HepG2 (cell line): Measurements from ENCODE around the gene PRCP. TPM values are rescaled to one million over a fixed set of nuclear protein-coding genes. Genes with fewer than 3 reads are reported as not detected.

ENCODE experiments used
- ATAC-seq: fragments of 200-7000 bp; cut with Tn5 transposase; 3 replicates; pipeline ENCODE4 v1.9.1; 2020; ENCODE audit warnings: mild to moderate bottlenecking, moderate library complexity
- BruUV-seq: library from RNA; stranded (reverse); fragments of 400-500 nt; replicated peaks from 2 replicates; lab custom pipeline; 2021; lab: Mats Ljungman, UMichigan
- CTCF ChIA-PET: fragments of 300-600 bp; formaldehyde crosslinking; extraction: SDS; loops from one replicate; lab custom pipeline; 2021; ENCODE audit warnings: low total read pairs, inconsistent platforms, low intra/inter-chr PET ratio; lab: Yijun Ruan, JAX
- POLR2A ChIA-PET: fragments of 350-600 bp; sonication (Branson Sonifier 250); formaldehyde crosslinking; loops from one replicate; lab custom pipeline; 2020; ENCODE audit warnings: antibody characterized with exemption, inconsistent platforms; lab: Yijun Ruan, JAX
- DNase-seq: peaks from one replicate; pipeline ENCODE4 v3.0.0-alpha.2; 2015; ENCODE audit warnings: low spot score
- FAIRE-seq: peaks from 3 replicates; lab custom pipeline; 2011; peaks lifted over from hg19 to GRCh38; lab: Jason Lieb, UNC
- H2AFZ ChIP-seq: one replicate; pipeline ENCODE4 v1.6.1; 2011; ENCODE audit warnings: low read length, inconsistent platforms
- H3K27ac ChIP-seq: fragments of 300-600 bp; 3 replicates; pipeline ENCODE4 v1.8.0; 2011; ENCODE audit warnings: mixed run types, mild to moderate bottlenecking, mixed read lengths, low read length, inconsistent platforms; ENCODE audit not compliant: insufficient read depth; ENCODE audit errors: extremely low read length
- H3K27me3 ChIP-seq, 2 experiments: fragments of 200-600 bp in 1 of 2; 2 replicates in 1 of 2; 3 replicates in 1 of 2; pipeline versions ENCODE4 v1.6.0 to v1.8.0; 2011; ENCODE audit warnings: low read length in 2 of 2, mild to moderate bottlenecking in 2 of 2, moderate library complexity in 2 of 2, inconsistent platforms in 1 of 2; ENCODE audit not compliant: insufficient read depth in 2 of 2, control insufficient read depth in 1 of 2
- H3K36me3 ChIP-seq, 2 experiments: fragments of 200-600 bp in 1 of 2; replicated peaks in 1 of 2; 2 replicates in 1 of 2; 3 replicates in 1 of 2; pipeline versions ENCODE4 v1.5.1 to v1.8.0; 2011; ENCODE audit warnings: low read length in 2 of 2, inconsistent platforms in 1 of 2; ENCODE audit not compliant: insufficient read depth in 2 of 2, control insufficient read depth in 1 of 2
- H3K4me1 ChIP-seq: 2 replicates; pipeline ENCODE4 v1.5.1; 2012; ENCODE audit warnings: low read length, inconsistent platforms; ENCODE audit not compliant: insufficient read depth
- H3K4me2 ChIP-seq: 2 replicates; pipeline ENCODE4 v1.6.0; 2011; ENCODE audit warnings: low read depth, low read length, inconsistent platforms
- H3K4me3 ChIP-seq, 3 experiments: fragments of 200-600 bp in 1 of 3; sonication (generic), shearing (Covaris generic) in 1 of 3; replicated peaks in 1 of 3; 2 replicates each; pipeline ENCODE4 v1.5.1; 2011 to 2016; ENCODE audit warnings: low read length in 3 of 3, inconsistent platforms in 2 of 3, low read depth in 2 of 3, mild to moderate bottlenecking in 2 of 3, control low read depth in 1 of 3, mixed read lengths in 1 of 3; ENCODE audit not compliant: insufficient read depth in 1 of 3
- H3K79me2 ChIP-seq: one replicate; pipeline ENCODE4 v1.6.1; 2011; ENCODE audit warnings: low read length, inconsistent platforms; ENCODE audit not compliant: insufficient read depth
- H3K9ac ChIP-seq: 2 replicates; pipeline ENCODE4 v1.6.0; 2011; ENCODE audit warnings: mild to moderate bottlenecking, low read depth, low read length, inconsistent platforms; ENCODE audit not compliant: insufficient read depth
- H3K9me3 ChIP-seq: 2 replicates; pipeline ENCODE4 v1.5.1; 2012; ENCODE audit warnings: mild to moderate bottlenecking, low read length
- H4K20me1 ChIP-seq: 2 replicates; pipeline ENCODE4 v1.6.0; 2011; ENCODE audit warnings: inconsistent platforms, mild to moderate bottlenecking, low read length, moderate library complexity; ENCODE audit not compliant: insufficient read depth
- BHLHE40 ChIP-seq: IDR thresholded peaks from 2 replicates; pipeline ENCODE4 v1.6.1; 2011; ENCODE audit warnings: low read length, improper control_type of control experiment
- CBX1 ChIP-seq: IDR thresholded peaks from one replicate; pipeline ENCODE4 v1.6.1; 2016; ENCODE audit warnings: antibody characterized with exemption, low read depth
- NFE2 ChIP-seq: sonication (generic); formaldehyde crosslinking; IDR thresholded peaks from 2 replicates; pipeline ENCODE4 v1.4.0; 2020; ENCODE audit warnings: missing genetic modification reagents
- PAF1 ChIP-seq: IDR thresholded peaks from 2 replicates; pipeline ENCODE4 v1.6.1; 2016; ENCODE audit warnings: missing genetic modification reagents, missing compliant biosample characterization
- RARG ChIP-seq: sonication (generic); formaldehyde crosslinking; IDR thresholded peaks from 2 replicates; pipeline ENCODE4 v1.4.0; 2020; ENCODE audit warnings: low read depth, mild to moderate bottlenecking, missing genetic modification reagents
- RBFOX2 ChIP-seq: fragments of 200-400 bp; formaldehyde crosslinking; IDR thresholded peaks from 2 replicates; pipeline ENCODE4 v1.6.1; 2017; ENCODE audit warnings: low read depth, mild to moderate bottlenecking, low read length
- RELA ChIP-seq: sonication (generic); formaldehyde crosslinking; IDR thresholded peaks from 2 replicates; pipeline ENCODE4 v1.4.0; 2020; ENCODE audit warnings: missing genetic modification reagents
- SOX6 ChIP-seq, 2 experiments: fragments of 450-650 bp in 1 of 2; sonication (generic) in 1 of 2; formaldehyde crosslinking in 1 of 2; IDR thresholded peaks; 2 replicates each; pipeline versions ENCODE4 v1.4.0 to v1.6.1; 2017 to 2020; ENCODE audit warnings: antibody characterized with exemption in 1 of 2, mild to moderate bottlenecking in 1 of 2, missing genetic modification reagents in 1 of 2
- TARDBP ChIP-seq: sonication (generic); formaldehyde crosslinking; IDR thresholded peaks from 2 replicates; pipeline ENCODE4 v1.8.0; 2022; ENCODE audit warnings: mild to moderate bottlenecking, missing genetic modification reagents
- ZBTB46 ChIP-seq: sonication (generic); formaldehyde crosslinking; IDR thresholded peaks from 2 replicates; pipeline ENCODE4 v1.4.0; 2020; ENCODE audit warnings: mild to moderate bottlenecking, missing genetic modification reagents, borderline replicate concordance
- ZMAT3 ChIP-seq: sonication (generic); formaldehyde crosslinking; conservative IDR thresholded peaks from 2 replicates; pipeline ENCODE4 v1.7.0; 2021; ENCODE audit warnings: missing genetic modification reagents
- ZNF207 ChIP-seq: fragments of 450-650 bp; IDR thresholded peaks from 2 replicates; pipeline ENCODE4 v1.6.1; 2016; ENCODE audit warnings: antibody characterized with exemption, borderline replicate concordance
- ZNF256 ChIP-seq: sonication (generic); formaldehyde crosslinking; conservative IDR thresholded peaks from 2 replicates; pipeline ENCODE4 v1.4.0; 2020; ENCODE audit warnings: missing genetic modification reagents
- ZNF414 ChIP-seq: sonication (generic); formaldehyde crosslinking; IDR thresholded peaks from 2 replicates; pipeline ENCODE4 v1.5.0; 2020; ENCODE audit warnings: missing genetic modification reagents
- ZNF629 ChIP-seq: sonication (generic); formaldehyde crosslinking; conservative IDR thresholded peaks from 2 replicates; pipeline ENCODE4 v1.5.0; 2020; ENCODE audit warnings: missing genetic modification reagents
- ZNF839 ChIP-seq: sonication (generic); formaldehyde crosslinking; IDR thresholded peaks from 2 replicates; pipeline ENCODE4 v1.4.0; 2020; ENCODE audit warnings: missing genetic modification reagents, mild to moderate bottlenecking, borderline replicate concordance
- ZNF891 ChIP-seq: sonication (generic); formaldehyde crosslinking; IDR thresholded peaks from 2 replicates; pipeline ENCODE4 v1.5.0; 2020; ENCODE audit warnings: mild to moderate bottlenecking, missing genetic modification reagents
- in situ Hi-C: cut with HindIII; loops from 2 replicates; pipeline ENCODE4 v1.10.0; 2017; ENCODE audit warnings: low pct_unique_long_range_greater_than_20kb; ENCODE audit not compliant: extremely low pct_ligation_motif_present
- intact Hi-C: fragments of 100-400 bp; cut with micrococcal nuclease; formaldehyde crosslinking; loops from one replicate; pipeline ENCODE4 v1.10.0; 2022; ENCODE audit not compliant: unreplicated experiment
- polyA plus RNA-seq, 8 experiments: library from polyadenylated mRNA; depleted of rRNA in 3 of 8; stranded (reverse) in 7 of 8; unstranded in 1 of 8; fragments of >200 nt; fragmentation: Illumina TruSeq in 4 of 8; extraction: Trizol in 4 of 8; gene quantifications; 2 replicates each; pipeline versions ENCODE4 v1.2.1 to v1.2.3, GENCODE V29; 2011 to 2016; ENCODE audit warnings: low read depth in 4 of 8, missing spikeins in 1 of 8, mixed read lengths in 1 of 8; ENCODE audit not compliant: insufficient read depth in 1 of 8
- total RNA-seq, 5 experiments: library from RNA; depleted of rRNA; stranded (reverse); fragments of >200 nt; fragmentation: Illumina TruSeq; extraction: Trizol; gene quantifications; 2 replicates each; pipeline ENCODE4 v1.2.3, GENCODE V29; 2016; ENCODE audit warnings: low read depth in 1 of 5
- TF ChIP-seq, protein P1 (sequence below): sonication (generic); formaldehyde crosslinking; IDR thresholded peaks from 2 replicates; pipeline ENCODE4 v1.5.0; 2020; ENCODE audit warnings: missing genetic modification reagents

PRCP gene
- total and polyA plus RNA-seq, 2 of the 13 experiments (the other 11 are each of a cell fraction or from before 2014, with no cell fraction given) = 84.2 to 105 TPM

GRCh38 chr11:82890936-82891335 is 9.3 kb downstream of the PRCP start:
- peaks cover 5% of the 10 kb centered on the region; the same call in 1 of the 2 replicates for H3K4me1 ChIP-seq
- H3K27ac ChIP-seq = no peak overlapping the region
- ChIA-PET CTCF (no interaction called here), POLR2A (no interaction called here)
- H3K4me3 ChIP-seq = no peak overlapping the region
- TF ChIP-seq ZMAT3 (CRISPR knock-in tag) (no peak), RARG (CRISPR knock-in tag) (no peak), BHLHE40 (no peak), ZNF891 (no peak), RELA (CRISPR knock-in tag) (no peak), ZNF256 (CRISPR knock-in tag) (no peak), NFE2 (no peak), RBFOX2 (no peak), ZNF839 (CRISPR knock-in tag) (no peak), ZNF207 (no peak), ZNF629 (CRISPR knock-in tag) (no peak), SOX6 (IDR thresholded peaks at IDR 0.05) (no peak), SOX6 (CRISPR knock-in tag; IDR thresholded peaks at IDR 0.05) (no peak), TARDBP (CRISPR knock-in tag) (no peak), CBX1 (no peak), ZNF414 (CRISPR knock-in tag) (no peak), ZBTB46 (CRISPR knock-in tag) (no peak), PAF1 (CRISPR knock-in tag) (no peak)
- TF ChIP-seq, protein P1, sequence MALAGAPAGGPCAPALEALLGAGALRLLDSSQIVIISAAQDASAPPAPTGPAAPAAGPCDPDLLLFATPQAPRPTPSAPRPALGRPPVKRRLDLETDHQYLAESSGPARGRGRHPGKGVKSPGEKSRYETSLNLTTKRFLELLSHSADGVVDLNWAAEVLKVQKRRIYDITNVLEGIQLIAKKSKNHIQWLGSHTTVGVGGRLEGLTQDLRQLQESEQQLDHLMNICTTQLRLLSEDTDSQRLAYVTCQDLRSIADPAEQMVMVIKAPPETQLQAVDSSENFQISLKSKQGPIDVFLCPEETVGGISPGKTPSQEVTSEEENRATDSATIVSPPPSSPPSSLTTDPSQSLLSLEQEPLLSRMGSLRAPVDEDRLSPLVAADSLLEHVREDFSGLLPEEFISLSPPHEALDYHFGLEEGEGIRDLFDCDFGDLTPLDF (CRISPR knock-in tag) = no peak
- BruUV-seq = no TSS peak
- H2AFZ ChIP-seq = no peak overlapping the region
- in situ Hi-C loops = no loop called here
- H3K9ac ChIP-seq = no peak overlapping the region
- peaks cover 16% of the 10 kb centered on the region for H3K79me2 ChIP-seq
- H3K36me3 ChIP-seq = no peaks in the 10 kb centered on the region
- no peak overlapping the region for H3K4me2 ChIP-seq
- FAIRE-seq (no peak), ATAC-seq (no peak), DNase-seq (no peak)
- H3K9me3 ChIP-seq = no peaks in the 10 kb centered on the region
- H4K20me1 ChIP-seq = no peaks in the 10 kb centered on the region
- H3K27me3 ChIP-seq = no peaks in the 10 kb centered on the region
- intact Hi-C loops = no loop called here
